Measurements from ENCODE around the gene ZNF14. TPM values are rescaled to one million over a fixed set of nuclear protein-coding genes. Genes with fewer than 3 reads are reported as not detected.

ZNF14 gene
- total RNA-seq, 1 experiment from 2014 or later: 7.8 TPM

DNA sequence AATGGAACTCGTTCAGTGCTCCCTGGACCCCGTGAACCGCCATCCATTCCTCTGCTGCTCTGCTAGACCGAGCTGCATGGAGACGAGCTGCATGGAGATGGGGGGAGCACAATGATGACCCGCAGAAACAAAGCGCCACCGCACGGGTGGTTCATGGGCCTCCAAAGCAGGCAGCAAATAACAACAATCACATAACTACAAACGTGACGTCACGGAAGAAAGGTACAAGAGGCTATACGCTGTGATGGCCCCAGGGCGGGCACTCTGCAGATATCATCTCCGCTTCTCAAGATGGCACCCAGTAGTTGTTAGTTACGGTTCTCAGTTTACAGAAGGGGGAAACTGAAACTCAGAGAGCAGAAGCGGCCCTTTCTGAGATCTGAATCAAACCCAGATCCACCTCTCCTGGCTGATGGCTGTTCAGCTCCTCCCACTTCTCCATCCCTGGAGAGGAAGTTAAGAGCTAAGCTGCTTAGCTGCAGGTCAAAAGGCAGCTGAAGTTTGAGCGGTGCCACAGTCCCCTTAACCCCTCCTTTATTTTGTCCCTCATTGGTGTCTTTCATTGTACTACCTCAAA is 71.1 kb downstream of the ZNF14 start:
- in situ Hi-C loops (cut with HindIII; ENCODE audit: low sequenced_read_pairs): no loop called here
- DNase-seq (ENCODE audit: low spot score): no peak

DNA sequence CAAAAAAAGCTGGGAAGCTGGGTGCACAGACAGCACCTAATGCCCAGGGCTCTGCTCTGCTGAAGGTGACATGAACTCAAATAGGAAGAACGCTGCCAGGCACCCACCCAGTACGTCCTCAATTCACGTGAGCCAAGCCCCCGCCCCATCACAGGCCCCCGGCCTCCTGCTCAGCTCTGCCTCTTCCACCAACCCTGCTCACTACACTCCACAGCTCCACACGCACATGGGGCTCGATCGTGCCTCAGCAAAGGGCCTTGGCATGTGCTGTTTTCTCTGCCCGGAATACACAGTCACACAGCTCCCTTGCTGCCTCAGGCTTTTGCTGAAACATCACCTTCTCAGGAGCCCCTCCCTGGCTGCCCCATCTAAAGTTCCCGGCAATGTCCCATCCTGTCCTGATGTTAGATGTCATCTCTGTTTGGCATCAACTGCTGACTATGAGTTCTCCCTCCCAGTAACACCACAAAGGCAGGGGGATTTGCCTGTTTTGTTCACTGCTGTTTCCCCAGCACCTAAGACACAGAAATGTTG is 71.7 kb downstream of the ZNF14 start:
- in situ Hi-C loops (cut with HindIII; ENCODE audit: low sequenced_read_pairs): no loop called here
- DNase-seq (ENCODE audit: low spot score): no peak

Other genes starting within 250 kb of the ZNF14 start
- gene TSSK6, start 217.6 kb downstream of the ZNF14 start, total RNA-seq (2014; rRNA removed; shearing (Covaris generic)): 2.4 and 8.3 TPM in 2 replicates
- gene NDUFA13, start 216.9 kb downstream of the ZNF14 start, total RNA-seq (2014; rRNA removed; shearing (Covaris generic)): 182 and 261 TPM in 2 replicates
- gene YJEFN3, start 204.2 kb downstream of the ZNF14 start, total RNA-seq (2014; rRNA removed; shearing (Covaris generic)): 0.37 TPM in 2 replicates
- gene CILP2, start 194.8 kb downstream of the ZNF14 start, total RNA-seq (2014; rRNA removed; shearing (Covaris generic)): 0.12 and 0.37 TPM in 2 replicates
- gene PBX4, start 114.4 kb downstream of the ZNF14 start, total RNA-seq (2014; rRNA removed; shearing (Covaris generic)): 2.2 and 7.7 TPM in 2 replicates
- gene LPAR2, start 104.9 kb downstream of the ZNF14 start, total RNA-seq (2014; rRNA removed; shearing (Covaris generic)): 5.6 and 6.3 TPM in 2 replicates
- gene GMIP, start 89.5 kb downstream of the ZNF14 start, total RNA-seq (2014; rRNA removed; shearing (Covaris generic)): 5.8 and 21.8 TPM in 2 replicates
- gene ATP13A1, start 69.4 kb downstream of the ZNF14 start, total RNA-seq (2014; rRNA removed; shearing (Covaris generic)): 36.0 and 48.0 TPM in 2 replicates
- 15.9 and 19.1 TPM in 2 replicates for gene ZNF101, start 64.3 kb downstream of the ZNF14 start, total RNA-seq (2014; rRNA removed; shearing (Covaris generic))
- gene ZNF506, start 88.6 kb upstream of the ZNF14 start, total RNA-seq (2014; rRNA removed; shearing (Covaris generic)): not detected in 2 replicates
- 0.12 and 1.0 TPM in 2 replicates for gene ZNF253, start 132.8 kb upstream of the ZNF14 start, total RNA-seq (2014; rRNA removed; shearing (Covaris generic))
- gene ZNF93, start 167.8 kb upstream of the ZNF14 start, total RNA-seq (2014; rRNA removed; shearing (Covaris generic)): not detected in 2 replicates